ENCODE measurements around the gene AGAP2. TPM values are rescaled to one million over a fixed set of nuclear protein-coding genes. Genes with fewer than 3 reads are reported as not detected.

Gene AGAP2
- total and polyA plus RNA-seq, 2 donors (not counting 1 experiment from before 2014, with no cell fraction given): 22.2 to 27.0 TPM

GRCh38 chr12:57718641-57719528, 19.7 kb downstream of the AGAP2 start:
- Mint-ChIP-seq H3K4me1 (peaks cover 14% of the 10 kb centered on the region), H3K27ac (no peak overlapping the region), H3K4me3 (no peak overlapping the region), H3K27me3 (no peaks in the 10 kb centered on the region), H3K9me3 (ENCODE audit: insufficient read depth) (no peaks in the 10 kb centered on the region)
- DNase-seq (no peak), ATAC-seq (ENCODE audit: low read depth) (no peak)
- Histone ChIP-seq H3K4me1 (ENCODE audit: control insufficient read depth in 2 of 2, insufficient read depth in 2 of 2, low read length in 2 of 2) (peaks cover 13 to 19% of the 10 kb centered on the region in 2 donors), H3K9me3 (ENCODE audit: control extremely low read depth in 1 of 3, control insufficient read depth in 2 of 3, insufficient read depth in 1 of 3, low read length in 2 of 3) (no peaks in the 10 kb centered on the region), H4K20me1 (ENCODE audit: control insufficient read depth, insufficient read depth, low read length, poor library complexity, severe bottlenecking) (peaks cover 29% of the 10 kb centered on the region), H3K79me2 (ENCODE audit: control insufficient read depth, insufficient read depth, low read length) (peaks cover 4% of the 10 kb centered on the region), H3K4me3 (ENCODE audit: control extremely low read depth in 1 of 5, extremely low read depth in 1 of 5, insufficient read depth in 1 of 5, low read depth in 2 of 5, low read length in 4 of 5) (no peak overlapping the region), H3K9ac (ENCODE audit: low read length) (no peak overlapping the region), H3K27me3 (replicated peaks in 1 of 4; ENCODE audit: control extremely low read depth in 1 of 4, control insufficient read depth in 3 of 4, insufficient read depth in 4 of 4, low read length in 3 of 4) (no peaks in the 10 kb centered on the region), H2AFZ (ENCODE audit: insufficient read depth, low read depth, low read length, poor library complexity, severe bottlenecking) (no peak overlapping the region), H3K27ac (ENCODE audit: low read length in 2 of 2) (no peak overlapping the region), H3K4me2 (replicated peaks; ENCODE audit: low read depth, low read length, poor library complexity, severe bottlenecking) (no peak overlapping the region), H3K36me3 (replicated peaks in 1 of 2; ENCODE audit: control extremely low read depth in 1 of 2, control insufficient read depth in 1 of 2, extremely low read depth in 1 of 2, insufficient read depth in 2 of 2, low read length in 1 of 2) (peaks cover 3 to 62% of the 10 kb centered on the region in 2 experiments)
- WGBS (ENCODE audit: insufficient coverage): 96% methylated on average over 8 of the region's 15 CpGs
- ChIA-PET POLR2A (interaction anchor here (0.6 kb wide), 1 partner anchor 967 kb away, joined by 7 read pairs; no protein-coding TSS in a partner anchor), CTCF (no interaction called here)
- TF ChIP-seq, protein P1, sequence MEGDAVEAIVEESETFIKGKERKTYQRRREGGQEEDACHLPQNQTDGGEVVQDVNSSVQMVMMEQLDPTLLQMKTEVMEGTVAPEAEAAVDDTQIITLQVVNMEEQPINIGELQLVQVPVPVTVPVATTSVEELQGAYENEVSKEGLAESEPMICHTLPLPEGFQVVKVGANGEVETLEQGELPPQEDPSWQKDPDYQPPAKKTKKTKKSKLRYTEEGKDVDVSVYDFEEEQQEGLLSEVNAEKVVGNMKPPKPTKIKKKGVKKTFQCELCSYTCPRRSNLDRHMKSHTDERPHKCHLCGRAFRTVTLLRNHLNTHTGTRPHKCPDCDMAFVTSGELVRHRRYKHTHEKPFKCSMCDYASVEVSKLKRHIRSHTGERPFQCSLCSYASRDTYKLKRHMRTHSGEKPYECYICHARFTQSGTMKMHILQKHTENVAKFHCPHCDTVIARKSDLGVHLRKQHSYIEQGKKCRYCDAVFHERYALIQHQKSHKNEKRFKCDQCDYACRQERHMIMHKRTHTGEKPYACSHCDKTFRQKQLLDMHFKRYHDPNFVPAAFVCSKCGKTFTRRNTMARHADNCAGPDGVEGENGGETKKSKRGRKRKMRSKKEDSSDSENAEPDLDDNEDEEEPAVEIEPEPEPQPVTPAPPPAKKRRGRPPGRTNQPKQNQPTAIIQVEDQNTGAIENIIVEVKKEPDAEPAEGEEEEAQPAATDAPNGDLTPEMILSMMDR (IDR thresholded peaks at IDR 0.05): no peak
- no peak for TF ChIP-seq EZH2 (IDR thresholded peaks at IDR 0.05; ENCODE audit: borderline replicate concordance, insufficient read depth, low read depth, low read length, poor library complexity, severe bottlenecking)
- intact Hi-C loops (cut with micrococcal nuclease): no loop called here
